H1 (cell line): ENCODE measurements around the gene LKAAEAR1. TPM values are rescaled to one million over a fixed set of nuclear protein-coding genes. Genes with fewer than 3 reads are reported as not detected.

Experiments
- SP4 ChIP-seq: IDR thresholded peaks from 2 replicates; pipeline ENCODE4 v1.6.1; 2012; ENCODE audit warnings: low read length, inconsistent platforms
- polyA plus RNA-seq, 7 experiments: library from polyadenylated mRNA; depleted of rRNA in 3 of 7; stranded (reverse) in 5 of 7; unstranded in 2 of 7; fragments of >200 nt in 5 of 7; fragments of 200-250 nt in 2 of 7; gene quantifications; 1 replicate in 5 of 7; 2 replicates in 1 of 7; 4 replicates in 1 of 7; pipeline versions ENCODE4 v1.2.1 to v1.2.3, GENCODE V29; 2011 to 2013; ENCODE audit warnings: missing spikeins in 2 of 7, mixed read lengths in 2 of 7
- total RNA-seq: library from RNA; stranded (reverse); fragmentation: NEBNext Ultra II Directional; extraction: Animal tissue kit (Norgen Biotek cat#: 25700); gene quantifications from 2 replicates; pipeline ENCODE4 v1.2.1, GENCODE V29; 2021

Gene LKAAEAR1
- total and polyA plus RNA-seq, 2 of the 8 experiments (the other 6 are each of a cell fraction or from before 2014, with no cell fraction given) = 0.41 to 0.53 TPM

DNA sequence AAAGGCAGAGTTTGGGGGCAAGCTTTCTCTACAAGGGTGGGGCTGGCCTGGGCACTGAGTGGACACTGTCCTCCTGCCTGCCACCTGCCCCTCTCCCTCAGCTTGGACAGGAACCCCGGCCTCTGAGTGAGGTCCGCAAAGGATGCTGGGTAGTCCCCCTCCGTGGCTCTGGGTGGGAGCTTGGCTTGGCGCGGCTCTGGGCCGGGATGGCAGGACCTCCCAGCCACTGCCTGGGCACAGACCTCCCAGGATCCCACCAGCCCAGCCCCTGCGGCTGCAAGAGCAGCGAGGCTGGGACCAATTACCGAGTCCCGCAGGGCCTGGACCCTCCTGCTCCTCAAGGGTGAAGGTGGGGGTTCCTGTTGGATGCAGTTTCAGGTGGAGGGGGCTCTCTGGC lies 31.9 kb downstream of the LKAAEAR1 start (continued):
- TF ChIP-seq SP4 = no peak
